Measurements from ENCODE around the gene PPFIBP1.

PPFIBP1 gene

GRCh38 chr12:27615331-27615891 is 91.4 kb downstream of the PPFIBP1 start:
- H3K4me3 ChIP-seq, result no peak overlapping the region
- H3K27ac ChIP-seq, result peak overlapping the region in 1 of 2 donors; percentile 42
- no peak for DNase-seq (ENCODE audit: low spot score)
- no peak for TF ChIP-seq CTCF (IDR thresholded peaks at IDR 0.05)

DNA sequence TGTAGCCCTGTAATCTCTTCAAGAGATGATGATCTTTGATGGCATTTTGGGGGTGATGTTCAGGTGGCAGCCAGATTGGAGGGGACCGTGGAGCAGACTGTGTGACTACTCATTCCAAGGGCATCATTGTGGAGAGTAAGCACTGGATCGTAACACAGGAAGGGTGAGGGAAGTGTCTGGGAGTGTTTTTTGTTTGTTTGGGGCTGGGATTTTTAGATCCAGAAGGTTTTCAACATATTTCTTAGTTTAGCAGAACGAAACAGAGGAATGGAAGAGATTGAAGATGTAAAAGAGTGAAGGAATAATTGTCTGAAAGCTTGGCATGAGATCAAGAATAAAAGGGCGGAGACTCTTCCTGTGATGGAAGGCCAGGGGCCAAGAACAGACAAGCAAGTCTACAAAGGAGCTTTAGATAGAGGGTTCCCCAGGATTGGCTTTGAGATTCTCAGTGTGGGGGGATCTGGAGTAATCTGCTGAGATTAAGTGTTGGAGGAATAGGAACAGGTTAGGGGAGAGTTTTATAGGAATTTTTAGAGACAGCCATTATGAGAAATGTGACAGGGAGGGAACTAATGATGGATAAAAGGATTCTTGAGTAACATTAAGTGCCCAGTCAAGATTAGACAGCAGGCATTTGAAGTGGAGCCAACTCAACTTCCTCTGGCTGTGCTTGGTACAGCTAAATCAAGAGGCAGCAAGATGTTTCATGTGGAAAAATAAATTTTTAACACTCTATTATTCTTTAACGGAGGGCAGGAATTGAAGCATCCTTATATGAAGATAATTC is 92.5 kb downstream of the PPFIBP1 start:
- Histone ChIP-seq H3K27ac (peak overlapping the region in 1 of 2 donors; percentile 22), H3K4me3 (no peak overlapping the region)
- no peak for DNase-seq (ENCODE audit: low spot score)
- TF ChIP-seq CTCF (IDR thresholded peaks at IDR 0.05), result no peak

- H3K27ac ChIP-seq, result peak overlapping the region; percentile 29 to 73
- no peak for TF ChIP-seq CTCF (IDR thresholded peaks at IDR 0.05)
- no peak overlapping the region for H3K4me3 ChIP-seq
- no peak for DNase-seq (ENCODE audit: low spot score)
Measured at GRCh38 chr12:27618836-27619235, 94.8 kb downstream of the PPFIBP1 start.

- TF ChIP-seq CTCF (IDR thresholded peaks at IDR 0.05), result no peak
- no peak for DNase-seq (ENCODE audit: low spot score)
- H3K4me3 ChIP-seq, result no peak overlapping the region
- H3K27ac ChIP-seq, result peak overlapping the region; percentile 29 to 73
Measured at GRCh38 chr12:27619308-27619707, 95.3 kb downstream of the PPFIBP1 start.

- TF ChIP-seq CTCF (IDR thresholded peaks at IDR 0.05), result no peak
- Histone ChIP-seq H3K27ac (peak overlapping the region in 1 of 2 donors; percentile 16), H3K4me3 (no peak overlapping the region)
- DNase-seq (ENCODE audit: low spot score), result no peak
Measured at GRCh38 chr12:27620121-27620520, 96.1 kb downstream of the PPFIBP1 start.

DNA sequence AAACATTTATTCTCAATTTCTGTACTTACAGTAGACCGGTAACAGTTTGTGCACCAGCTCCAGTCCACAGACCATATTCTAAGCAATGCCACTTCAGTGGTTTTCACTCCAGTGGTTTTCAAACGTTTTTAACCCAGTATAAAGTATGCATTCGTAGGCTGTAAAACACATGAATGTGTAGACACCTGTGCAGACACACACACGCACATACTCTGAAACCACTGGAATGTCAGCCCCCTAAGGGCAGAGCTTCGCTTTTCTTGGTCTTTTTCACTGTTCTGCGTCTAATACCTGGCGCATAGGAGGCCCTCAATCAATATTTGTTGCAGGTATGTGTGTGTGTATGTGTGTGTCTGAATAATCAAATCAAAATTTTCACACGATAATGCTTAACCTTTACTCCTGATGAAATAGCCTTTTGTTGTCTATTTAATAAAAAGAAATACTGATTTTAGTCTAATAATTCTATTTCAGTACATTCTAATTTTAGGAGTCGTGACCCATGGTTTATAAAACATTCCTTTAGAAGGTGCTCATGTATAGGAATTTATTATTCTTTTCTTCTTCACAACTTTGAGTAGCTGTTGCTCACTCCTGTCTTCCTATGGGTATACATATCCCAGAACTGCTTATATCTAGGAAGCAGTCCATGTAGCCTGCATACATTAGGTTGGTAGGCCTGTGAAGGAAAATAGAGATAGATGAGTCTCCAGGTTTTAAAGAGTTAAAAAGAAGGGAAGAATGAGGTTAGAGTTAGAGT is 98.6 kb downstream of the PPFIBP1 start:
- no peak for DNase-seq (ENCODE audit: low spot score)
- TF ChIP-seq CTCF (IDR thresholded peaks at IDR 0.05), result no peak
- H3K4me3 ChIP-seq, result no peak overlapping the region
- H3K27ac ChIP-seq, result no peak overlapping the region

All from coronary artery (tissue), 2 donors.